Stomach (tissue), 4 donors: Measurements from ENCODE around the gene PHB1.

Experiments used
- EP300 ChIP-seq: sonication (generic); formaldehyde crosslinking; IDR thresholded peaks from one replicate; pipeline ENCODE4 v1.6.1; 2017; ENCODE audit warnings: antibody characterized with exemption
- POLR2A ChIP-seq, 4 donors: fragments of 450-650 bp; IDR thresholded peaks; one replicate each; pipeline ENCODE4 v1.6.1; 2016; ENCODE audit warnings: antibody characterized with exemption in 4 of 4, control low read depth in 2 of 4, mild to moderate bottlenecking in 1 of 4, moderate library complexity in 1 of 4
- POLR2AphosphoS5 ChIP-seq, 3 donors: sonication (generic); formaldehyde crosslinking; IDR thresholded peaks; one replicate each; pipeline ENCODE4 v1.6.1; 2016; ENCODE audit warnings: antibody characterized with exemption in 3 of 3
- TF ChIP-seq, protein P1 (sequence below), 7 experiments: fragments of 450-650 bp in 4 of 7; fragments of 200-600 bp in 3 of 7; sonication (generic) in 3 of 7; IDR thresholded peaks; one replicate each; pipeline ENCODE4 v1.5.1; 2016 to 2019; ENCODE audit warnings: antibody characterized with exemption in 7 of 7, control low read depth in 2 of 7, mild to moderate bottlenecking in 1 of 7

DNA sequence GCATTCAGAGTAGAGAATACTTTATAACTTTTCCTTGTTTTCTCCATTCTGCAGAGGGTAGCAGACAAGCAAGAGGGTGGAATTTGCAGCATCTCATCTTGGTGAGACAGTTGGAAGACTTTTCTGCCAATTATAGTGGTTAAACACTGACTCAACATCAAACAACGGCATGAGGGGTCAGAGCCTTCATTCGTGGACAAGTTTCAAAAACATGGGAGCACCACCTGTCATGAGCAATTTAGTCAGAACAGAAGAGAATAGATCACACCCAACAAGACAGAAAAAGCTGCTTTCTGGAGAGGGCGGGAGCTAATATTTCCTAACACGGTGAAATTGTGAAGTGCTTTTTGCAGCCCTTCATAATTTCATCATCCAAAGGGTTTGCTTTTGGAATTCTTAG is 34.8 kb downstream of the PHB1 start:
- TF ChIP-seq, protein P1, sequence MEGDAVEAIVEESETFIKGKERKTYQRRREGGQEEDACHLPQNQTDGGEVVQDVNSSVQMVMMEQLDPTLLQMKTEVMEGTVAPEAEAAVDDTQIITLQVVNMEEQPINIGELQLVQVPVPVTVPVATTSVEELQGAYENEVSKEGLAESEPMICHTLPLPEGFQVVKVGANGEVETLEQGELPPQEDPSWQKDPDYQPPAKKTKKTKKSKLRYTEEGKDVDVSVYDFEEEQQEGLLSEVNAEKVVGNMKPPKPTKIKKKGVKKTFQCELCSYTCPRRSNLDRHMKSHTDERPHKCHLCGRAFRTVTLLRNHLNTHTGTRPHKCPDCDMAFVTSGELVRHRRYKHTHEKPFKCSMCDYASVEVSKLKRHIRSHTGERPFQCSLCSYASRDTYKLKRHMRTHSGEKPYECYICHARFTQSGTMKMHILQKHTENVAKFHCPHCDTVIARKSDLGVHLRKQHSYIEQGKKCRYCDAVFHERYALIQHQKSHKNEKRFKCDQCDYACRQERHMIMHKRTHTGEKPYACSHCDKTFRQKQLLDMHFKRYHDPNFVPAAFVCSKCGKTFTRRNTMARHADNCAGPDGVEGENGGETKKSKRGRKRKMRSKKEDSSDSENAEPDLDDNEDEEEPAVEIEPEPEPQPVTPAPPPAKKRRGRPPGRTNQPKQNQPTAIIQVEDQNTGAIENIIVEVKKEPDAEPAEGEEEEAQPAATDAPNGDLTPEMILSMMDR (IDR thresholded peaks at IDR 0.05): no peak
- no peak for TF ChIP-seq POLR2A (IDR thresholded peaks at IDR 0.05)
- TF ChIP-seq POLR2AphosphoS5 (IDR thresholded peaks at IDR 0.05): no peak
- TF ChIP-seq EP300: no peak
